ENCODE data around the gene MEGF10.

Gene MEGF10

DNA sequence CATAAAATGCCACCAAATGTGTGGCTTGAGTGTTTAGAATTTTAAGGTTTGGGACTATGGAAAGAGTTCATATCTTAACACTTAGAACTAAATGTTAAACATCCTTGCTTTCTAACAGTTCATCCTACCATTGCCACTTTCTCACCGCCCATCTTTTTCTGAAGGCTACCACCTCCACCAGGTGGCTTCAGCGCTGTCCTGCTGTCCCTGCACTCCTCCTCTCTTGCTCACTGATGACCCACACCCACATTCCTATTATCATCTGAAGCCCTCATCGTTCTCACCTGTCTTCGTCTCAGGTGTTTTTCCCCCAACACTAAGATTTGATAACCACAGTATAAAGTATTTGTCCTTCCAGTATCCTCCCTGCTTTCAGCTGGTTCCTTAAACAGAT, 7.4 kb downstream of the MEGF10 start:
- no peak for ATAC-seq
- TF ChIP-seq, protein P1, sequence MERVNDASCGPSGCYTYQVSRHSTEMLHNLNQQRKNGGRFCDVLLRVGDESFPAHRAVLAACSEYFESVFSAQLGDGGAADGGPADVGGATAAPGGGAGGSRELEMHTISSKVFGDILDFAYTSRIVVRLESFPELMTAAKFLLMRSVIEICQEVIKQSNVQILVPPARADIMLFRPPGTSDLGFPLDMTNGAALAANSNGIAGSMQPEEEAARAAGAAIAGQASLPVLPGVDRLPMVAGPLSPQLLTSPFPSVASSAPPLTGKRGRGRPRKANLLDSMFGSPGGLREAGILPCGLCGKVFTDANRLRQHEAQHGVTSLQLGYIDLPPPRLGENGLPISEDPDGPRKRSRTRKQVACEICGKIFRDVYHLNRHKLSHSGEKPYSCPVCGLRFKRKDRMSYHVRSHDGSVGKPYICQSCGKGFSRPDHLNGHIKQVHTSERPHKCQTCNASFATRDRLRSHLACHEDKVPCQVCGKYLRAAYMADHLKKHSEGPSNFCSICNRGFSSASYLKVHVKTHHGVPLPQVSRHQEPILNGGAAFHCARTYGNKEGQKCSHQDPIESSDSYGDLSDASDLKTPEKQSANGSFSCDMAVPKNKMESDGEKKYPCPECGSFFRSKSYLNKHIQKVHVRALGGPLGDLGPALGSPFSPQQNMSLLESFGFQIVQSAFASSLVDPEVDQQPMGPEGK (CRISPR knock-in tag; IDR thresholded peaks at IDR 0.05; ENCODE audit: borderline replicate concordance) = no peak
- TF ChIP-seq, protein P2, sequence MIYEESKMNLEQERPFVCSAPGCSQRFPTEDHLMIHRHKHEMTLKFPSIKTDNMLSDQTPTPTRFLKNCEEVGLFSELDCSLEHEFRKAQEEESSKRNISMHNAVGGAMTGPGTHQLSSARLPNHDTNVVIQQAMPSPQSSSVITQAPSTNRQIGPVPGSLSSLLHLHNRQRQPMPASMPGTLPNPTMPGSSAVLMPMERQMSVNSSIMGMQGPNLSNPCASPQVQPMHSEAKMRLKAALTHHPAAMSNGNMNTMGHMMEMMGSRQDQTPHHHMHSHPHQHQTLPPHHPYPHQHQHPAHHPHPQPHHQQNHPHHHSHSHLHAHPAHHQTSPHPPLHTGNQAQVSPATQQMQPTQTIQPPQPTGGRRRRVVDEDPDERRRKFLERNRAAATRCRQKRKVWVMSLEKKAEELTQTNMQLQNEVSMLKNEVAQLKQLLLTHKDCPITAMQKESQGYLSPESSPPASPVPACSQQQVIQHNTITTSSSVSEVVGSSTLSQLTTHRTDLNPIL (CRISPR knock-in tag; IDR thresholded peaks at IDR 0.05; ENCODE audit: low read depth) = no peak
- no peak for TF ChIP-seq TCF4 (CRISPR knock-in tag; IDR thresholded peaks at IDR 0.05; ENCODE audit: borderline replicate concordance)
- TF ChIP-seq ARNTL (CRISPR knock-in tag; IDR thresholded peaks at IDR 0.05; ENCODE audit: borderline replicate concordance, low read depth) = no peak
- TF ChIP-seq ZNF70 (CRISPR knock-in tag; IDR thresholded peaks at IDR 0.05) = no peak
- TF ChIP-seq ISL1 (CRISPR knock-in tag; IDR thresholded peaks at IDR 0.05) = no peak
- no peak for TF ChIP-seq ZNF8 (CRISPR knock-in tag; IDR thresholded peaks at IDR 0.05)
- no peak for TF ChIP-seq OSR1 (CRISPR knock-in tag; IDR thresholded peaks at IDR 0.05)
- no peak for TF ChIP-seq ZFP30 (CRISPR knock-in tag; IDR thresholded peaks at IDR 0.05)
- TF ChIP-seq, protein P3, sequence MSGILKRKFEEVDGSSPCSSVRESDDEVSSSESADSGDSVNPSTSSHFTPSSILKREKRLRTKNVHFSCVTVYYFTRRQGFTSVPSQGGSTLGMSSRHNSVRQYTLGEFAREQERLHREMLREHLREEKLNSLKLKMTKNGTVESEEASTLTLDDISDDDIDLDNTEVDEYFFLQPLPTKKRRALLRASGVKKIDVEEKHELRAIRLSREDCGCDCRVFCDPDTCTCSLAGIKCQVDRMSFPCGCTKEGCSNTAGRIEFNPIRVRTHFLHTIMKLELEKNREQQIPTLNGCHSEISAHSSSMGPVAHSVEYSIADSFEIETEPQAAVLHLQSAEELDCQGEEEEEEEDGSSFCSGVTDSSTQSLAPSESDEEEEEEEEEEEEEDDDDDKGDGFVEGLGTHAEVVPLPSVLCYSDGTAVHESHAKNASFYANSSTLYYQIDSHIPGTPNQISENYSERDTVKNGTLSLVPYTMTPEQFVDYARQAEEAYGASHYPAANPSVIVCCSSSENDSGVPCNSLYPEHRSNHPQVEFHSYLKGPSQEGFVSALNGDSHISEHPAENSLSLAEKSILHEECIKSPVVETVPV (CRISPR knock-in tag; IDR thresholded peaks at IDR 0.05) = no peak
- TF ChIP-seq ESRRG (CRISPR knock-in tag; IDR thresholded peaks at IDR 0.05) = no peak

DNA sequence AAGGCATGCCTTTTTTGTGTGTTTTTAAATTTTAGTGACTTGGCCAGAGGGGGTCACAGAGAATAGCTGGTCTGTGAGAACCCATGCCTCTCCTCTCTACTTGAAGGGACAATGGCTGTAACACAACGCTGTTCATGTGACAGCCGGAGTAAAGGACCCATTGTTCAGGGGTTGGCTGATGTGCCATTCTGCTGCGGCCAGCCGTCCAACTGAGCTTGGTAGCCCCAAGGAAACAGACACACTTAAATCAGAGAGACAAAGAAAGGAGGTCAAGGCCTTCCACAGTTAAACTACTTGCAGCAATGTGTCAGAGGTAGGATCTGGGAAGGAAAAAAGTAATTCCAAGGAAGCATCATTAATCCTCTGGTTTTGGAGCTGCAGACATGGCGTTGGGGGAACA, 8.1 kb downstream of the MEGF10 start:
- no peak for ATAC-seq
- TF ChIP-seq ZNF8 (CRISPR knock-in tag; IDR thresholded peaks at IDR 0.05) (no peak), ESRRG (CRISPR knock-in tag; IDR thresholded peaks at IDR 0.05) (no peak), ZFP30 (CRISPR knock-in tag; IDR thresholded peaks at IDR 0.05) (no peak), ZNF70 (CRISPR knock-in tag; IDR thresholded peaks at IDR 0.05) (no peak), GLIS3 (CRISPR knock-in tag; IDR thresholded peaks at IDR 0.05) (no peak), OSR1 (CRISPR knock-in tag; IDR thresholded peaks at IDR 0.05) (no peak), PPARA (CRISPR knock-in tag; IDR thresholded peaks at IDR 0.05; ENCODE audit: borderline replicate concordance) (no peak), ZFP3 (CRISPR knock-in tag; IDR thresholded peaks at IDR 0.05) (no peak)
- TF ChIP-seq, protein P4, sequence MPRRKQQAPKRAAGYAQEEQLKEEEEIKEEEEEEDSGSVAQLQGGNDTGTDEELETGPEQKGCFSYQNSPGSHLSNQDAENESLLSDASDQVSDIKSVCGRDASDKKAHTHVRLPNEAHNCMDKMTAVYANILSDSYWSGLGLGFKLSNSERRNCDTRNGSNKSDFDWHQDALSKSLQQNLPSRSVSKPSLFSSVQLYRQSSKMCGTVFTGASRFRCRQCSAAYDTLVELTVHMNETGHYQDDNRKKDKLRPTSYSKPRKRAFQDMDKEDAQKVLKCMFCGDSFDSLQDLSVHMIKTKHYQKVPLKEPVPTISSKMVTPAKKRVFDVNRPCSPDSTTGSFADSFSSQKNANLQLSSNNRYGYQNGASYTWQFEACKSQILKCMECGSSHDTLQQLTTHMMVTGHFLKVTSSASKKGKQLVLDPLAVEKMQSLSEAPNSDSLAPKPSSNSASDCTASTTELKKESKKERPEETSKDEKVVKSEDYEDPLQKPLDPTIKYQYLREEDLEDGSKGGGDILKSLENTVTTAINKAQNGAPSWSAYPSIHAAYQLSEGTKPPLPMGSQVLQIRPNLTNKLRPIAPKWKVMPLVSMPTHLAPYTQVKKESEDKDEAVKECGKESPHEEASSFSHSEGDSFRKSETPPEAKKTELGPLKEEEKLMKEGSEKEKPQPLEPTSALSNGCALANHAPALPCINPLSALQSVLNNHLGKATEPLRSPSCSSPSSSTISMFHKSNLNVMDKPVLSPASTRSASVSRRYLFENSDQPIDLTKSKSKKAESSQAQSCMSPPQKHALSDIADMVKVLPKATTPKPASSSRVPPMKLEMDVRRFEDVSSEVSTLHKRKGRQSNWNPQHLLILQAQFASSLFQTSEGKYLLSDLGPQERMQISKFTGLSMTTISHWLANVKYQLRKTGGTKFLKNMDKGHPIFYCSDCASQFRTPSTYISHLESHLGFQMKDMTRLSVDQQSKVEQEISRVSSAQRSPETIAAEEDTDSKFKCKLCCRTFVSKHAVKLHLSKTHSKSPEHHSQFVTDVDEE (CRISPR knock-in tag; IDR thresholded peaks at IDR 0.05) = no peak
- TF ChIP-seq, protein P2 (CRISPR knock-in tag; IDR thresholded peaks at IDR 0.05; ENCODE audit: low read depth) = no peak

DNA sequence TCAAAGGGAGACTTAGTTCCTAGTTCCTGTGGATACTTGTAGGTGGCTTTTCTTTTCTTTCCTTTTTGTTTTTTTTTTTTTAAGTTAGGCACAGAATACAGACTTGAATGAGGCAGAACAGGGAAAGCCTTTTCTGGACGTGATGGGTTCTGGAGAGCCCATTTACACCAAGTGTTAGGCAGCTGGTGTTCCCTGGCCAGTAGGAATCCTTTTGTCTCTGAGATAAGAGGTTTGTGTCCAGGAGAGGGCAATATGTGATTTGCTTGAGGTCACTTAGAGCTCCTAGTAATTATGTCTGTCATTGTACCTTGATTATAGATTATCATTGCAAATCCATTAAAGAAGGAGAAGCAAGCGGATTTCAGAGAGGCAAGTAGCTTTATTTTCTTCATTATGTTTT, 9.1 kb downstream of the MEGF10 start:
- peak; percentile 74 for ATAC-seq
- TF ChIP-seq SNAI2 (CRISPR knock-in tag; IDR thresholded peaks at IDR 0.05) (no peak), ESRRG (CRISPR knock-in tag; IDR thresholded peaks at IDR 0.05) (no peak), RARB (CRISPR knock-in tag; IDR thresholded peaks at IDR 0.05) (no peak), BACH2 (CRISPR knock-in tag; IDR thresholded peaks at IDR 0.05; ENCODE audit: borderline replicate concordance) (no peak), ZC3H10 (CRISPR knock-in tag; IDR thresholded peaks at IDR 0.05) (no peak), OSR1 (CRISPR knock-in tag; IDR thresholded peaks at IDR 0.05) (no peak), ISL1 (CRISPR knock-in tag; IDR thresholded peaks at IDR 0.05) (no peak), ZNF70 (CRISPR knock-in tag; IDR thresholded peaks at IDR 0.05) (no peak), ZNF8 (CRISPR knock-in tag; IDR thresholded peaks at IDR 0.05) (no peak)
- TF ChIP-seq, protein P4 (CRISPR knock-in tag; IDR thresholded peaks at IDR 0.05) = no peak

All from SK-N-SH treated with all-trans-retinoic acid at 6 μM for 48 hours (cell line).